OCI-LY3 (cell line): ENCODE results near the gene RUNX3.

ENCODE experiments used
- H2AFZ ChIP-seq: fragments of 200-600, 300-600 bp; shearing (Covaris generic); 2 replicates; pipeline ENCODE4 v1.6.0; 2014; ENCODE audit warnings: antibody characterized with exemption, low read depth, low read length
- H3K27ac ChIP-seq: fragments of 200-600, 300-600 bp; sonication (generic); 2 replicates; pipeline ENCODE4 v1.5.1; 2014; ENCODE audit warnings: mild to moderate bottlenecking, low read length, moderate library complexity, mixed read lengths
- H3K27me3 ChIP-seq: fragments of 200-600, 300-600 bp; sonication (generic); 2 replicates; pipeline ENCODE4 v1.6.1; 2014; ENCODE audit warnings: low read depth, low read length, mixed read lengths
- H3K36me3 ChIP-seq: fragments of 200-600, 300-600 bp; sonication (generic); replicated peaks from 2 replicates; pipeline ENCODE3; 2014; ENCODE audit warnings: low read depth, low read length, mixed read lengths
- H3K4me1 ChIP-seq: fragments of 300-600, 200-600 bp; sonication (generic); 2 replicates; pipeline ENCODE4 v1.6.1; 2014; ENCODE audit warnings: low read length, mixed read lengths
- H3K4me2 ChIP-seq: fragments of 200-600, 300-600 bp; sonication (generic); 2 replicates; pipeline ENCODE4 v1.6.1; 2014; ENCODE audit warnings: low read length, mixed read lengths
- H3K4me3 ChIP-seq: fragments of 300-600, 200-600 bp; sonication (generic); 2 replicates; pipeline ENCODE4 v1.5.1; 2014; ENCODE audit warnings: antibody characterized with exemption, mild to moderate bottlenecking, low read length, moderate library complexity
- H3K79me2 ChIP-seq: fragments of 300-600, 200-600 bp; shearing (Covaris generic); 2 replicates; pipeline ENCODE4 v1.6.1; 2014; ENCODE audit warnings: mild to moderate bottlenecking, low read length, mixed read lengths
- H3K9ac ChIP-seq: fragments of 300-600, 200-600 bp; shearing (Covaris generic); 2 replicates; pipeline ENCODE4 v1.6.0; 2014; ENCODE audit warnings: mild to moderate bottlenecking, low read length, moderate library complexity
- H3K9me3 ChIP-seq: fragments of 200-600, 300-600 bp; shearing (Covaris generic); 2 replicates; pipeline ENCODE4 v1.6.1; 2014; ENCODE audit warnings: low read length, mixed read lengths; ENCODE audit not compliant: insufficient read depth
- H4K20me1 ChIP-seq: fragments of 200-600, 300-600 bp; sonication (generic); 2 replicates; pipeline ENCODE4 v1.6.1; 2016; ENCODE audit warnings: low read length, mixed read lengths; ENCODE audit not compliant: insufficient read depth
- CTCF ChIP-seq: fragments of 200-600, 300-600 bp; sonication (generic); IDR thresholded peaks from 2 replicates; pipeline ENCODE4 v1.5.1; 2014; ENCODE audit warnings: antibody characterized with exemption, low read length, low read depth
- EZH2phosphoT487 ChIP-seq: fragments of 200-600 bp; shearing (Covaris generic); IDR thresholded peaks from 2 replicates; pipeline ENCODE4 v1.6.1; 2018; ENCODE audit warnings: antibody characterized with exemption, mixed run types, low read depth

The RUNX3 gene

GRCh38 chr1:24926563-24927249, 3.4 kb downstream of the RUNX3 start:
- H2AFZ ChIP-seq, result no peak overlapping the region
- H4K20me1 ChIP-seq, result peaks cover 57% of the 10 kb centered on the region
- H3K4me3 ChIP-seq, result peak overlapping the region; percentile 94
- H3K27ac ChIP-seq, result no peak overlapping the region
- peaks cover 68% of the 10 kb centered on the region for H3K4me1 ChIP-seq
- H3K9me3 ChIP-seq, result no peaks in the 10 kb centered on the region
- TF ChIP-seq CTCF (no peak), EZH2phosphoT487 (no peak)
- peak overlapping the region; percentile 91 for H3K4me2 ChIP-seq
- no peaks in the 10 kb centered on the region for H3K27me3 ChIP-seq
- H3K36me3 ChIP-seq, result peaks cover 46% of the 10 kb centered on the region
- H3K79me2 ChIP-seq, result peaks cover 82% of the 10 kb centered on the region
- H3K9ac ChIP-seq, result peak overlapping the region; percentile 74

GRCh38 chr1:24925963-24926362, 4.1 kb downstream of the RUNX3 start:
- H3K79me2 ChIP-seq, result peaks cover 88% of the 10 kb centered on the region
- peak overlapping the region; percentile 91 for H3K4me2 ChIP-seq
- H3K4me3 ChIP-seq, result peak overlapping the region; percentile 94
- H3K36me3 ChIP-seq, result peaks cover 46% of the 10 kb centered on the region
- peaks cover 63% of the 10 kb centered on the region for H4K20me1 ChIP-seq
- H3K9me3 ChIP-seq, result no peaks in the 10 kb centered on the region
- no peak overlapping the region for H2AFZ ChIP-seq
- TF ChIP-seq CTCF (no peak), EZH2phosphoT487 (no peak)
- peaks cover 73% of the 10 kb centered on the region for H3K4me1 ChIP-seq
- 0 out of 2 replicates have a peak overlapping the region, but pooled peaks have one; percentile 79 for H3K27ac ChIP-seq
- no peak overlapping the region for H3K9ac ChIP-seq
- H3K27me3 ChIP-seq, result no peaks in the 10 kb centered on the region

GRCh38 chr1:24925082-24925779, 4.8 kb downstream of the RUNX3 start:
- H3K4me1 ChIP-seq, result peaks cover 76% of the 10 kb centered on the region
- peak overlapping the region; percentile 79 for H3K27ac ChIP-seq
- peak overlapping the region; percentile 22; the same call in 1 of the 2 replicates for H3K9ac ChIP-seq
- H3K4me2 ChIP-seq, result peak overlapping the region; percentile 91
- peaks cover 46% of the 10 kb centered on the region for H3K36me3 ChIP-seq
- no peak for TF ChIP-seq CTCF
- TF ChIP-seq EZH2phosphoT487, result no peak
- peaks cover 93% of the 10 kb centered on the region for H3K79me2 ChIP-seq
- H2AFZ ChIP-seq, result no peak overlapping the region
- peaks cover 66% of the 10 kb centered on the region for H4K20me1 ChIP-seq
- peak overlapping the region; percentile 94 for H3K4me3 ChIP-seq
- H3K27me3 ChIP-seq, result no peaks in the 10 kb centered on the region
- no peaks in the 10 kb centered on the region for H3K9me3 ChIP-seq

- Histone ChIP-seq H3K79me2 (peaks cover 93% of the 10 kb centered on the region), H3K4me1 (peaks cover 82% of the 10 kb centered on the region), H3K9me3 (no peaks in the 10 kb centered on the region), H4K20me1 (peaks cover 73% of the 10 kb centered on the region), H3K4me2 (peak overlapping the region; percentile 91), H3K27me3 (no peaks in the 10 kb centered on the region), H2AFZ (no peak overlapping the region), H3K27ac (peak overlapping the region; percentile 79), H3K4me3 (peak overlapping the region; percentile 54), H3K36me3 (peaks cover 59% of the 10 kb centered on the region), H3K9ac (peak overlapping the region; percentile 38; the same call in 1 of the 2 replicates)
- TF ChIP-seq CTCF, result no peak
- TF ChIP-seq EZH2phosphoT487, result no peak
Observed at GRCh38 chr1:24923485-24924113, 6.5 kb downstream of the RUNX3 start.
